ENCODE data around the gene LY6G6D.
A peak's percentile ranks its signal among the peaks of the same experiment; 100 is the strongest.

GRCh38 chr6:31736021-31736767 lies 21.0 kb downstream of the LY6G6D start, which contains the start of gene CLIC1:
- TF ChIP-seq CTCF (IDR thresholded peaks at IDR 0.05) (no peak), POLR2A (IDR thresholded peaks at IDR 0.05) (peak in 1 of 2 donors; percentile 95)
